GM20431 (cell line): ENCODE results near the gene RHOH.
"Not testable (repeated sequence)": the region's sequence is repeated elsewhere in the genome, so short reads cannot be mapped to it uniquely, and the experiment has no call there.

Experiments used
- in situ Hi-C: fragments of 300-500 bp; cut with MseI, MboI; formaldehyde crosslinking; loops from one replicate; pipeline ENCODE4 v1.15.0; 2020; ENCODE audit warnings: low sequenced_read_pairs; ENCODE audit not compliant: unreplicated experiment

Gene RHOH, protein sequence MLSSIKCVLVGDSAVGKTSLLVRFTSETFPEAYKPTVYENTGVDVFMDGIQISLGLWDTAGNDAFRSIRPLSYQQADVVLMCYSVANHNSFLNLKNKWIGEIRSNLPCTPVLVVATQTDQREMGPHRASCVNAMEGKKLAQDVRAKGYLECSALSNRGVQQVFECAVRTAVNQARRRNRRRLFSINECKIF

DNA sequence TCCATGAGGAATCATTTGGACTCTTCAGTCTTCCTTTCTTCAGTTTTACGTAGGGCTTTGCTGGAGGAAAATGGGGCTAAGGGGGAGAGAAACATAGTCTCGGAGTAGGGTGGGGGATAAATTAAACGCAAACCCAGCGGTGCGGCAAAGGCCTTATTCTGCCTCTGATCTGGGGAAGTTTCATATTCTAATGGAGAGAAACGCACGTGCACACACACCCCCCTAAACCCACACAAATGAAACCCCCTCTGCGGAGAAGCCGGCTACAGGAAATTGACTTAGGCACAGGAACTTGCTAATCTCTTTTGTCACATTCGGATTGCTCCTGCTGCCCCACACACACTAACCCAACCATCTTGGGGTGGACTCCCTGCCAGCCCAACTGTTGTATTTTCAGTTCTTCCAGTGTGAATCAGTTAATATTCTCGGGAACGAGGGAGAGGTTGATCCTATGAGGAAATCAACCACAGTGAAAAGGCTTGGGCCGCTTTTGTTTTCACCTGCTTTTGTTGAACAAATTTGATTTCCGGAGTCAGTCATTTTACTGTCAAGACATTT is at the start of gene RHOH:
Gene RHOH (plus strand): TSS at position 308 of the 558 bp plus-strand sequence. CDS start 46,356 bp downstream, outside the sequence.
- in situ Hi-C loops = no loop called here

DNA sequence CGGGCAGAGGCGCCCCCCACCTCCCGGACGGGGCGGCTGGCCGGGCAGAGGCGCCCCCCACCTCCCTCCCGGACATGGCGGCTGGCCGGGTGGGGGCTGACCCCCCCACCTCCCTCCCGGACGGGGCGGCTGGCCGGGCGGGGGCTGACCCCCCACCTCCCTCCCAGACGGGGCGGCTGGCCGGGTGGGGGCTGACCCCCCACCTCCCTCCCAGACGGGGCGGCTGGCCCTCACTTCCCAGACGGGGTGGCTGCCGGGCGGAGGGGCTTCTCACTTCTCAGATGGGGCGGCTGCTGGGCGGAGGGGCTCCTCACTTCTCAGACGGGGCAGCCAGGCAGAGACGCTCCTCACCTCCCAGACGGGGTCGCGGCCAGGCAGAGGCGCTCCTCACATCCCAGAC is 49.3 kb upstream of the RHOH start:
- in situ Hi-C loops = not testable (repeated sequence)

DNA sequence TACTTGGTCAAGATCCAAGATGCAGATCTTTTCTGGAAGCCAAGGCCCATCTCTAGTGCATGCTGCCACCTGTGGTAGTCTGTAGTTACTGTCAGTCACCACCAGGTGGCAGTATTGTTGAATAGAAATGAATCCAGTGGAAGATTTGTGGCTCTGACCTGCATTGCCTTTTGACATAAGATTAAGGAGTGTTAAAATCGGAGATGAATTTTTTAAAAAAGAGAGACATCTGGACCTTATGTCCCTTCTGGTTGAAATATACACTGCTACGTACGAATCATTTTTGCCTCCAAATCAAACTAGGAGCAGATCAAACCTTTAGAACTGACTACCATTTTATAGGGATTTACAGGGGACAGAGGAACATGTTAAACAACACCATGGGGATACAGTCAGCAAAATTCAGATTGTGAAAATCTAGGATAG is 46.9 kb upstream of the RHOH start:
- in situ Hi-C loops = loop anchor here (25.0 kb wide), 1 partner anchor 162 kb away; no protein-coding TSS in a partner anchor

DNA sequence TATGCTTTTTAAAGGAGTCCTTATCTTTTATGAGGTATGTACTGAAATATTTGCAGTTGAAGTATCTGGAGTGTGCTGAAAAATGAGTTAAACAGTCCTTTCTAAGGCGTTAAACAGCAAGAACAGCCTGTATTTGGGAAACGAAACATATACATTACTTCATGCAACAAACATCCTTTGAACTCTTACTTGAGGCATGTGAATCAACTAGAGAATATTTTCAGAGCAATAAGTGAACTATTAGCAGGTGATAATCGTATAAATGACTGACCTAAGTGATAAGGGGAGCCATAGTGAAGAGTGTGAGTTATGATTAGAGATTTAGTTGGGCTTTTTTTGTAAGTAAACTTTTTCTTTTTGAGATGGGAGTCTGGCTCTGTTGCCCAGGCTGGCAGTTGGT is 45.9 kb upstream of the RHOH start:
- in situ Hi-C loops = loop anchor here (25.0 kb wide), 1 partner anchor 161 kb away; no protein-coding TSS in a partner anchor

DNA sequence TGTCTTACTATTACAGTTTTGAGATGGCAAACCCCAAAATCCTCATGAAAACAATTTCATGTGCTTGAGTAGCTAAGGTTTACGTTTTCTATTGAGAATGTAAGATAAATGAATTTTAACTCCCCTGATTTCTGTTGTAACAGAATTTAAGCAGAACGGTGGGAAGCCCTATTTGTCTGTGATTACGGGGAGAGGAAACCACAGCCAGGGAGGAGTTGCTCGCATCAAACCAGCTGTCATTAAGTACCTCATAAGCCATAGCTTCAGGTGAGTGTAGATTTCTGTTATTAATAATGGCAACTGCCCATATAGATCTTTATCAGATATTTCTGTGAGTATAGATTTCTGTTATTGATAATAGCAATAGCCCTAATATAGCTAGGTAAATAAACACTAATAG is 44.2 kb upstream of the RHOH start:
- in situ Hi-C loops = loop anchor here (25.0 kb wide), 1 partner anchor 160 kb away; no protein-coding TSS in a partner anchor

DNA sequence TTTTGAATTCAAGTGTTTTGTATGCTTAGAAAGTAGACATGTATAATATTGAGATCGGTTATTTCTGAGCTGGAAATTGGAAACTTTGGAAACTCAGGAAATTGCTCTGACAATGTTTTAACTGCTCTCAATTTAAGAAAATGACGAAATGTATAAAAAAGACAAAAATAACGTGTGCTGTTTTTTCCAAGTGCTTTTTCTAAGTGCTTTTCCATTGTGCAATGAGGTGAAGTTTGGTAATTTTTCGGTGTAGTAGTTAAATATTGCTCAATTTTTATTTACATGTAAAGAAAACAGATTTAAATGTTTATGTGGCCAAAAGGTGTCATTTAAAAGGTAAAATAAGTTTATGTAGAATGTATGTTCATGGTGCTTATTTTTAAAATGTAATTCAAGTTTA is 39.4 kb upstream of the RHOH start:
- in situ Hi-C loops = loop anchor here (25.0 kb wide), 1 partner anchor 155 kb away; no protein-coding TSS in a partner anchor

DNA sequence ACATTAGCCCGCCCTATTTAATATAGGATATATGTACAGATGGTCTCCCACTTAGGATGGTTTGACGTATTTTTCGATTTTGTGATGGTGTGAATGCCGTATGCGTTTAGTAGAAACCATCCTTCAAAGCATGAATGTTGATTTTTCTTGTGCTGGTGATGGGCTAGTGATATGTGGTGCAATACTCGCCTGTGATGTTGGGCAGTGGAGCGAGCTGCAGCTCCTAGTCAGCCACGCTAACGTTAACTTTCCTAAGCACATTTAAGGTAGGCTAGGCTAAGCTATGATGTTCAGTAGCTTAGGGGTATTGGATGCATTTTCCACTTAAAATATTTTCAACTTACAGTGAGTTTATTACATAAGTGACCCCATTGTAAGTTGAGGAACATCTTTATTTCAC is 36.6 kb upstream of the RHOH start:
- in situ Hi-C loops = loop anchor here (25.0 kb wide), 1 partner anchor 152 kb away; no protein-coding TSS in a partner anchor

DNA sequence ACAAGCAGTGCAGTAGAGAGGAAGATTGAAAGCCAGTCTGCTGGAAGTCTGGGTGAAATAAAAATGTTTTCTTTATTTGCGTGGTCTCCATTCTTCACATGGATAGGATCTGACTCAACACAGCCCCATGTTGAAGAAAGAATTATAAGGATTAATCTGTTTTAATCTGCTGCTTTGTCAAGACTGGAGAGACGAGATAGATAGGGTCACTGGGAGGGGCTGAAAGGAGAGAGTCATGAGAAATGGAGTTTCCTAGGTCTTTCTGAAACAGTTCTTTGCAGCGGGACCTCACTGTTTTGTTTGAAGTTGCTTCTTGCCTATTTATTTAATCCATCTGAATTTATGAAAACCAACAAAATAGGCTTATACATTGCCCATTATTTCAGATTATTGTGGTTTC is 32.4 kb upstream of the RHOH start:
- in situ Hi-C loops = loop anchor here (25.0 kb wide), 1 partner anchor 148 kb away; no protein-coding TSS in a partner anchor

DNA sequence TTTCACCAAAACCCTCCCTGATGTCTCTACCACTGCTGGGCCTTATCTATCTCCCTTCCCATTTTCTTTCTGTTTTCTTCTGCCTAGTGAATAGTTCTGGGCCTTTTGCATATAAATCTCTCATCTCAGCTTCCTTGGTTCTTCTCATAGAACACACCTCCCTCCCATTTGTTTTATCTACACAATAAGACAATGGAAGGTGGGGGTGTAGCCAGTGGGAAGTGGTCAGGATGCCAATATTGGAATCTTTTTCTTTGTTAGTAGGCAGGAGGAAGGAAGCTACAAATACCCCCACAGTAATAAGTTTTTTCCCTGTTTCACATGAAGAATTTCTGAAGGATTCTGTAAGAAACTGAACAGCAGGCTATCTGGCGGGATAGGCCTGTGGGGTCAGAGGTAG is 30.9 kb upstream of the RHOH start:
- in situ Hi-C loops = loop anchor here (25.0 kb wide), 1 partner anchor 146 kb away; no protein-coding TSS in a partner anchor

DNA sequence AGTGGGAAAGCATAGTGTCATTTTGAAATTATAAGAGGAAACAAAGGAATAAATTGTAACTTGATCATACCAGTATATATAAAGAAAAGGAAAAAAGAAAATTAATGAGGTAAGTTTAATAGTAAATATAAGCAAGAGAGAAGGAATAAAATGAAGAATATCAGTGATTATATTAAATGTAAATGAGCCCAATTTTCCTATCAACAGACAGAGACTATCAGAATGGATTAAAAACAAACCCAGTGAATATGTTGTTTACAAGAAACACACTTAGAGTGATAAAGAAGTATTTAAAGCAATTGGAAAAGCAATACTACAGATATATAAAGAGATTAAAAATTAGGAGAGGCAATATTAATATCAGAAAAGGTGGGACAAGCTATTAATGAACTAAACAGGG is 28.8 kb upstream of the RHOH start:
- in situ Hi-C loops = loop anchor here (25.0 kb wide), 1 partner anchor 144 kb away; no protein-coding TSS in a partner anchor

DNA sequence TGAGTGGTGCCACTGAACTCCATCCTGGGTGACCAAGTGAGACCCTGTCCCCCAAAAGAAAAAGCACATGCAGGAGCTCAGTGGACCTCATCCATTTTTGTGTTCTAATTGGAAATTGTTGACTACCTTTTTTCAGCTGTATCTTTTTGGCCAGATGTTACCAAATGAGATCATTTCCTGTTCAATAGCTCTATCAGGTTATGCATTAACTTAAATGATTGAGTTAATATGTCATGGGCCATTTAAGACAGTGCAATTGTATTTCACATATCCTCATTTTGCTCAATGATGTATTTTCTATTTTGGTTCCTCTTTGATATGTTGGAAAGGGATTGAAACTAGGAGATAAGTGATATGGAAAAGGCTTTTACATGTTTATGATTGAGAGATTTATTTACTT is 26.2 kb upstream of the RHOH start:
- in situ Hi-C loops = loop anchor here (25.0 kb wide), 1 partner anchor 142 kb away; no protein-coding TSS in a partner anchor

DNA sequence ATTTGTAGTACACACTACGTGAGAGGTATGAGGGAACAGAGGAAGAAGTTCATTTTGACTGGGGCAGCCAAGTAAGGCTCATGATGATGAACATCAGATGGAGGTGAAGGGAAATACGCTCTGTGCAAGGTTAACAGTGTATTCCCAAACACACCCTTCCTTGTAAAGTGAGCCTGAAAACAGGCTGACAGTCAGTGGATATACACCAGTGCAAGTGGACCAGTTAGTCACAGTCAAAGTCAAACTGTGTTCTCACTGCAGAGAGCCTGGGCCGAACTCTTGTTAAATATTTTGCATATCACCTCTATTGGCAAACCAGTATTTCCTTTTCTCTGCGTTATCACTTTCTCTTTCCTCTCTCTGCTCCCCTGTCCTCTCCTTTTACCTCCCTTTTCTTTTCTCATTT is 23.4 kb upstream of the RHOH start:
- in situ Hi-C loops = loop anchor here (25.0 kb wide), 1 partner anchor 139 kb away; no protein-coding TSS in a partner anchor

DNA sequence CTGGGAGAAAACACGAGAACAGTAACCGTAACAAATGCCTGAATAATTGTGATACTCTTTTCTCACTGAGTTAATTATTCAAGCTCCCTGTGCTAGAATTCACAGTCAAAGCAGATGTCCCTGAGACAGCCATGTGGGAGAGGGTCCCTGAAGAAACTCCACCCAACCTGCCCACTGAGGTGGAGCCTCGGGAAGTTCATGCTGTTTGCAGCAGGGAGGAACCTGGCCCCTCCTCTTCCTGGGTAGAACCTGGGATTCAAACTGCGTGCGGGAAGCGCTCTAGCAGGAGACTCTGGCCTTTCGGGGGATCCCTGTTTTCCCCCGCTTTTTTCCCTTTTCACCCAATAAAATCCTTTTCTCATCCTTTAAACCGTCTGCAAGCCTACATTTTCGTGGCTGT is 20.2 kb upstream of the RHOH start:
- in situ Hi-C loops = no loop called here

DNA sequence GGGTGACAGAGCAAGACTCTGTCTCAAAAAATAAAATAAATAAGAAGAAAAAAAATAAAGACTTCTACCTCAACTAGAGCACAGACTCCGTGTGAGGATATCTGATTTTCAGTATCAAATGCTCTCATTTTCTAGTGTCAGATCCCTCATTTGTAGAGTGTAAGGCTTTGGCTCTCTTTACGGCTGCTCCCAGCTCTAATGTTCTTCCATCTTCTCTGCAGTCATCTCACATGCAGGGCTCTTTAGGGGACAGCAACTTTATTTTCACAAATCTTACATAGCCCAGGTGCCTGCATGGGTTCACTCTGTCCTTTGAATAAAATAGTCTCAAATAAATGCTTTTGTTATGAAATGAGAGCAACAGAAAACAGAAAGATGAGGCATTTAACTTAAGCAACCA is 19.2 kb upstream of the RHOH start:
- in situ Hi-C loops = no loop called here

DNA sequence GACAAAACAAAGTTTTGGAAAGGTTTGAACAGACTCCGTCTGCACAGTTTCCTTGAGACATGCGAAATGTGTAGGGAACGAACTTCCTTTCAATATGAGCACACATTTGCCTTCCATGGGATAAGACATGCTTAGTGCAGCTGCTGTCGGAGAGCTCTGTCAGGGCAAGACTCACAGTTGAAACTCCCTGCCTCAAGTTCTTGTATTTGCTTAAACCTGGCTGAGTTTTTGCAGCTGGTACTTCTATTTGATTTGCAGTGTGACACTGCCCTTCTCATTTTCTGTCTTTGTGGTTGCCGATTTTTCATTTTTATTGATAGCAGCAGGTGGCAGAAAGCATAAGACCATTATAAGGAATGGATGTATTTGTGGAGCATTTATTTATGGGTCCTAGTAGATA is 18.2 kb upstream of the RHOH start:
- in situ Hi-C loops = no loop called here

DNA sequence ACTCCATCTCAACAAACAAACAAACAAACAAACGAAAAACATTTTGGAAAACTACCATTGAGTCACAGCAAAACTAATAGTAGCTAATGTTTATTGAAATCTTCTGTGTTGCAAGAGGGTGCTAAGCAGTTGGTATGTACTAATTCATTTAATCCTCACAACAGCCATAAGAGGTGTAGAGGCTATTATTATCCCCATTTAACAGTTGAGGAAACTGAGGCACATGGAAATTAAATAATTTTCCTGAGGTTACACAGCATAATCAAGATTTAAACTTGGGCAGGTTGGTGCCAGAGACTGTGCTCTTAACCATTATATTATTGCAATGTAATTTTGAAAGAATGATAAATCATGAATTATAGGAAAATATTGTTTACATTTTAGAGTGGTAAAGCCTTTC is 17.5 kb upstream of the RHOH start:
- in situ Hi-C loops = no loop called here

DNA sequence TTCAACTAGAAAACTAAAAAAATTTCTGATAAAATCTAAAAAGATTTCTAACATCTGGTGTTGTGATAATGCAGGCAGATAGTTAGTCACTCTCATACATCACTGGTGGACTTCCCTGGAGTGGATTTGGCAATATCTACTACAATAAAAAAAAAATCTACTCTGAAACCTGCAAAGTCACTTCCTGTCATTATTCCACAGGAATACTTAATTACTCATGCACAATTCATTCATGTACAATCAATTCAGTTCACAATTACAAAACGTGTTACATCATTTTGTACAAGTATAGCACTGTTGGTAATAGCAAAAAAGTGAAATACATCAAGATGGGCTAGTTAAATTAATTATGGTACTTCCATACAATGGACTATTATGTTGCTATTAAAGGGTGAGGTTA is 16.5 kb upstream of the RHOH start:
- in situ Hi-C loops = no loop called here

DNA sequence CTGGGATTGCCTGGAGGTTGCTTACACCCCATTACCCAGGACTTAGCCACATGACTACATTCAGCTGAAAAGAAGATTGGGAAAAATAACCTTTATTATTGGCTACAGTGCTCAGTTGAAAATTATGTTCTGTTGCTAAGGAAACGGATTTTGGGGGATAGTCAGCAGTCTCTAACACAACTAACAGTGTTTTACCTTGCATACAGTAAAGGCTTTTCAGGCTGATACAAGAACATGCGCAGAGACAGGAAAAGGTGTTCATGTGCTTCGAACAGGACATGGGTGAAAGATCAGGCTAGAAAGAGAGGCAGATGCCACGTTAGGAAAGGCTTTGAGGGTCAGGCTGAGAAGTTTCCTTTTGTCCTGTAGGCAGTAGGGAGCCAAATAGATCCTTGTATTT is 14.8 kb upstream of the RHOH start:
- in situ Hi-C loops = no loop called here

DNA sequence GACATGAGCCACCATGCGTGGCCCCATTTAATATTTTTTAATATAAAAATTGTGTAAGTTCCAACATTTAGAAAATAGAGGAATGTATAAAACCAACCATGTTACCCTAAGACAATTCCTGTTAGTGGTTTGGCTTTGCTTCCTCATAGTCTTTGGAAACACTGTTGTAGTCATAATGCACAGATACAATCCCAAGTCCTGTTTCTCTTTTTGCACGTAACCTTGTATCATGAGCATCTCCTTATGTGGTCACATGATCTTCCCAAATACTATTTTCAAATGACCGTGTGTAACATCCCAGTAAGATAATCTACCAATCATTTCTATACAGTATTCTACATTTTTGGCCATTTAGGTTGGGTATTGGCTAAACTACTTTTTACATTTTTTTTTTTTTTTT is 13.9 kb upstream of the RHOH start:
- in situ Hi-C loops = no loop called here

DNA sequence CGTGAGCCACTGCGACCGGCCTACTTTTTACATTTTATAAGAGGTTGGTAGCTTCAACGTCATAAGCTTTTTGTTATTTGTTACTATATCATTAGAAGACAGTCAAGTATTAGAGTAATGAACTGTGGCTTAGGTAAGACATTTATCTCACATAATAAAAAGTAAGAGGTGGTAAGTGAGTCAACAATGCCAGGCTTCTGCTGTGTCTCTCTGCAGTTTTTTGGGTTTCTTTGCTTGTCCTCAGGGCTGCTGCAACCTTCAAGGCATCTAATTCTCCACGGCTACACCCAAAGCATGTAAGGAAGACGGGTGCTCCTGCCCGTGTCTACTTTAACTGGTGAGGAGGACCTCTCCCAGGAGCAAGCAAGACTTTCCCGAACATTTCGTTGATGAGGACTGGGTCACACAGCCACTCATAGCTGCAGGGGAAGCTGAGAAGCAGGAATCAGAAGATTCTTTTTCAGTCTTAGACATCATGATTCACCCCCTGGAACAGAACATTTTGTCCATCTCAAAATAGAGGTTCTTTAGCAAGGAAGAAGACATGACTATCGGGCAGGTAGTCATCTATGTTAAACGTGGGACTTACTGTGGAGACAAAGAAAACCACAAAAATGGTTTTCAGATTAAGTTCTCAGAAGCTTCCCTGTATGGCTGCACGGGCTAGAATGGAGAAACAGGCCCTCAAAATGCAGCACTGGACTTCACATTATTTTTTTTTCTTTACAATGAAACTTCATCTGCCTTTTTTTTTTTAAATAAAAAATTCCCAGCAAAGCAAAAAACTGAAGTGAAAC is 13.0 kb upstream of the RHOH start:
- in situ Hi-C loops = no loop called here
